GM12878 (cell line): Measurements from ENCODE around the gene A3GALT2. TPM values are rescaled to one million over a fixed set of nuclear protein-coding genes. Genes with fewer than 3 reads are reported as not detected.

Source experiments
- ATAC-seq: fragments of 200-7000 bp; cut with Tn5 transposase; 3 replicates; pipeline ENCODE4 v1.9.1; 2020; ENCODE audit warnings: mild to moderate bottlenecking, moderate library complexity
- BruUV-seq: library from RNA; stranded (reverse); fragments of 400-500 nt; replicated peaks from 2 replicates; lab custom pipeline; 2021; lab: Mats Ljungman, UMichigan
- CTCF ChIA-PET: fragments of 300-600 bp; sonication (Branson Sonifier 250); formaldehyde crosslinking; extraction: SDS; loops from one replicate; lab custom pipeline; 2021; ENCODE audit warnings: inconsistent platforms; lab: Yijun Ruan, JAX
- POLR2A ChIA-PET: fragments of 350-600 bp; formaldehyde crosslinking; extraction: SDS; loops from one replicate; lab custom pipeline; 2021; ENCODE audit warnings: inconsistent platforms; lab: Charles Lee
- RAD21 ChIA-PET: fragments of 300-600 bp; sonication (Branson Sonifier 250); formaldehyde crosslinking; loops from one replicate; lab custom pipeline; 2023; ENCODE audit warnings: antibody characterized with exemption; ENCODE audit not compliant: unreplicated experiment; lab: Charles Lee
- SMC1A ChIA-PET: fragments of 300-600 bp; sonication (Branson Sonifier 250); formaldehyde crosslinking; loops from one replicate; lab custom pipeline; 2023; ENCODE audit not compliant: unreplicated experiment, uncharacterized antibody; lab: Charles Lee
- DNase-seq: peaks from one replicate; pipeline ENCODE4 v3.0.0-alpha.2; 2011; ENCODE audit warnings: low read depth, low spot score
- FAIRE-seq: peaks from 3 replicates; lab custom pipeline; 2011; peaks lifted over from hg19 to GRCh38; lab: Jason Lieb, UNC
- H2AFZ ChIP-seq: 2 replicates; pipeline ENCODE4 v1.6.0; 2011; ENCODE audit warnings: low read depth, low read length, control low read depth; ENCODE audit not compliant: control insufficient read depth
- H3K27ac ChIP-seq: 2 replicates; pipeline ENCODE4 v1.5.1; 2011; ENCODE audit warnings: control low read depth; ENCODE audit not compliant: control insufficient read depth, insufficient read depth
- H3K27me3 ChIP-seq, 2 experiments: replicated peaks in 1 of 2; 2 replicates each; pipeline versions ENCODE4 v1.6.0 to v1.6.1; 2011; ENCODE audit warnings: low read length in 1 of 2; ENCODE audit not compliant: control insufficient read depth in 2 of 2, insufficient read depth in 2 of 2
- H3K36me3 ChIP-seq, 2 experiments: 2 replicates each; pipeline ENCODE4 v1.5.1; 2011; ENCODE audit warnings: low read length in 1 of 2; ENCODE audit not compliant: control insufficient read depth in 2 of 2, insufficient read depth in 2 of 2
- H3K4me1 ChIP-seq: 2 replicates; pipeline ENCODE4 v1.6.1; 2011; ENCODE audit warnings: mild to moderate bottlenecking, low read length, moderate library complexity, mixed read lengths; ENCODE audit not compliant: control insufficient read depth, insufficient read depth
- H3K4me2 ChIP-seq: 2 replicates; pipeline ENCODE4 v1.6.0; 2011; ENCODE audit warnings: control low read depth; ENCODE audit not compliant: control insufficient read depth, insufficient read depth
- H3K4me3 ChIP-seq: fragments of 200-600 bp; sonication (generic); 2 replicates; pipeline ENCODE4 v1.5.1; 2016
- H3K79me2 ChIP-seq: 2 replicates; pipeline ENCODE4 v1.6.0; 2011; ENCODE audit warnings: low read length; ENCODE audit not compliant: control insufficient read depth, insufficient read depth
- H3K9ac ChIP-seq: 2 replicates; pipeline ENCODE4 v1.8.0; 2011; ENCODE audit warnings: low read length, control low read depth, mixed read lengths; ENCODE audit not compliant: control insufficient read depth, insufficient read depth
- H3K9me3 ChIP-seq: replicated peaks from 3 replicates; pipeline ENCODE4 v1.5.1; 2011; ENCODE audit warnings: mild to moderate bottlenecking, low read length; ENCODE audit not compliant: control insufficient read depth, insufficient read depth
- H4K20me1 ChIP-seq: 2 replicates; pipeline ENCODE4 v1.6.0; 2011; ENCODE audit not compliant: control insufficient read depth, insufficient read depth
- ATF7 ChIP-seq: fragments of 450-650 bp; IDR thresholded peaks from 2 replicates; pipeline ENCODE4 v1.6.1; 2016; ENCODE audit warnings: low read depth, mild to moderate bottlenecking
- BACH1 ChIP-seq: fragments of 450-650 bp; IDR thresholded peaks from 2 replicates; pipeline ENCODE4 v1.6.1; 2017; ENCODE audit warnings: mild to moderate bottlenecking, borderline replicate concordance
- BRCA1 ChIP-seq: IDR thresholded peaks from 2 replicates; pipeline ENCODE4 v1.6.1; 2011; ENCODE audit warnings: low read depth, low read length, improper control_type of control experiment
- PBX3 ChIP-seq: IDR thresholded peaks from 2 replicates; pipeline ENCODE4 v1.6.1; 2011; ENCODE audit warnings: mild to moderate bottlenecking, low read depth, low read length, moderate library complexity; ENCODE audit not compliant: insufficient replicate concordance
- POLR2AphosphoS2 ChIP-seq: IDR thresholded peaks from 2 replicates; pipeline ENCODE4 v1.6.1; 2011; ENCODE audit warnings: low read depth, mild to moderate bottlenecking, low read length, improper control_type of control experiment, moderate library complexity
- RB1 ChIP-seq: fragments of 450-650 bp; formaldehyde crosslinking; IDR thresholded peaks from 2 replicates; pipeline ENCODE4 v1.6.1; 2017; ENCODE audit warnings: mild to moderate bottlenecking, borderline replicate concordance
- RBBP5 ChIP-seq: fragments of 200-600 bp; sonication (generic); conservative IDR thresholded peaks from 2 replicates; pipeline ENCODE4 v1.6.1; 2016
- SPI1 ChIP-seq: IDR thresholded peaks from 2 replicates; pipeline ENCODE4 v1.6.1; 2011; ENCODE audit warnings: low read depth, mild to moderate bottlenecking, low read length, moderate library complexity, borderline replicate concordance; ENCODE audit not compliant: insufficient read depth
- USF1 ChIP-seq: IDR thresholded peaks from 2 replicates; pipeline ENCODE4 v1.6.1; 2011; ENCODE audit warnings: borderline replicate concordance, low read depth, mild to moderate bottlenecking, moderate library complexity, mixed read lengths, low read length; ENCODE audit not compliant: insufficient read depth; ENCODE audit errors: extremely low read length
- WGBS: methylation state at CpG from one replicate; pipeline ENCODE4 v1.1.6; 2016; ENCODE audit warnings: low lambda C conversion rate; ENCODE audit not compliant: insufficient replicate concordance, insufficient coverage; ENCODE audit errors: missing lambda C conversion rate; 5-methylcytosine and 5-hydroxymethylcytosine counted together
- in situ Hi-C: fragments of 300-500 bp; cut with MboI; formaldehyde crosslinking; loops from 9 replicates; pipeline ENCODE4 v1.14.3; 2018; ENCODE audit warnings: mixed read lengths
- intact Hi-C: fragments of 100-400 bp; cut with micrococcal nuclease; formaldehyde crosslinking; loops from one replicate; pipeline ENCODE4 v1.14.2; 2022; ENCODE audit not compliant: unreplicated experiment
- polyA plus RNA-seq, 11 experiments: library from polyadenylated mRNA; depleted of rRNA in 4 of 11; unstranded in 6 of 11; stranded (reverse) in 5 of 11; fragments of >200 nt; fragmentation: Nextera tagmentation in 4 of 11; fragmentation: Illumina TruSeq in 1 of 11; extraction: Ambion mirVana in 4 of 11; extraction: Trizol in 1 of 11; gene quantifications; 1 replicate in 1 of 11; 2 replicates in 10 of 11; pipeline versions ENCODE4 v1.2.1 to v1.2.3, GENCODE V29; 2011 to 2016; ENCODE audit warnings: inconsistent platforms in 2 of 11, missing spikeins in 2 of 11, low read depth in 1 of 11
- total RNA-seq, 4 experiments: library from RNA; depleted of rRNA in 3 of 4; stranded (reverse); fragments of >200 nt in 3 of 4; fragmentation: Illumina TruSeq in 1 of 4; extraction: Trizol in 1 of 4; gene quantifications; 2 replicates each; pipeline versions ENCODE4 v1.2.1 to v1.2.3, GENCODE V29; 2013 to 2021
- TF ChIP-seq, protein P1 (sequence below): fragments of 450-650 bp; IDR thresholded peaks from 2 replicates; pipeline ENCODE4 v1.6.1; 2017; ENCODE audit warnings: mild to moderate bottlenecking, moderate library complexity

Gene A3GALT2
- total and polyA plus RNA-seq, 10 of the 15 experiments (the other 5 are each of a cell fraction or from before 2014, with no cell fraction given) = not detected

GRCh38 chr1:33273406-33273805 is 47.5 kb downstream of the A3GALT2 start:
- POLR2A ChIA-PET = no interaction called here
- no peaks in the 10 kb centered on the region; a peak in 2 of 4 replicates for H3K36me3 ChIP-seq
- no peak for DNase-seq
- no peak for TF ChIP-seq USF1
- TF ChIP-seq RB1 = no peak
- peak; percentile 5; the same call in 1 of the 2 replicates for TF ChIP-seq SPI1
- no TSS peak for BruUV-seq
- no peaks in the 10 kb centered on the region for H3K27me3 ChIP-seq
- H3K4me1 ChIP-seq = peaks cover 6% of the 10 kb centered on the region
- intact Hi-C loops = no loop called here
- WGBS = 94% methylated on average over 3 of the region's 3 CpGs
- no peak overlapping the region for H3K4me2 ChIP-seq
- RAD21 ChIA-PET = no interaction called here
- H3K79me2 ChIP-seq = no peaks in the 10 kb centered on the region
- no peak for FAIRE-seq
- H3K9ac ChIP-seq = no peak overlapping the region
- no peaks in the 10 kb centered on the region for H3K9me3 ChIP-seq
- H2AFZ ChIP-seq = no peak overlapping the region
- ATAC-seq = peak; percentile 42; the same call in 1 of the 3 replicates
- in situ Hi-C loops = no loop called here
- no peak overlapping the region for H3K27ac ChIP-seq
- no peaks in the 10 kb centered on the region for H4K20me1 ChIP-seq
- H3K4me3 ChIP-seq = no peak overlapping the region
- SMC1A ChIA-PET = interaction anchor here (1.1 to 1.6 kb wide), 2 partner anchors 13 to 22 kb away, joined by 3 to 5 read pairs; no protein-coding TSS in a partner anchor
- CTCF ChIA-PET = no interaction called here

GRCh38 chr1:33272930-33273329 is 48.0 kb downstream of the A3GALT2 start:
- H3K79me2 ChIP-seq = no peaks in the 10 kb centered on the region
- no peak overlapping the region for H3K27ac ChIP-seq
- no peak overlapping the region for H3K4me3 ChIP-seq
- H3K27me3 ChIP-seq = no peaks in the 10 kb centered on the region
- H3K4me2 ChIP-seq = no peak overlapping the region
- RAD21 ChIA-PET = no interaction called here
- no TSS peak for BruUV-seq
- in situ Hi-C loops = no loop called here
- POLR2A ChIA-PET = no interaction called here
- no peak overlapping the region for H3K9ac ChIP-seq
- peaks cover 6% of the 10 kb centered on the region for H3K4me1 ChIP-seq
- CTCF ChIA-PET = no interaction called here
- no peak for ATAC-seq
- DNase-seq = no peak
- no peaks in the 10 kb centered on the region for H4K20me1 ChIP-seq
- H3K36me3 ChIP-seq = no peaks in the 10 kb centered on the region; a peak in 2 of 4 replicates
- 0% methylated on average over 1 of the region's 1 CpG for WGBS
- FAIRE-seq = no peak
- intact Hi-C loops = no loop called here
- SMC1A ChIA-PET = interaction anchor here (1.6 kb wide), 1 partner anchor 22 kb away, joined by 5 read pairs; no protein-coding TSS in a partner anchor
- no peaks in the 10 kb centered on the region for H3K9me3 ChIP-seq
- H2AFZ ChIP-seq = no peak overlapping the region
- TF ChIP-seq PBX3 (no peak), POLR2AphosphoS2 (no peak), BRCA1 (no peak), BACH1 (no peak), RBBP5 (no peak), ATF7 (no peak)
- TF ChIP-seq, protein P1, sequence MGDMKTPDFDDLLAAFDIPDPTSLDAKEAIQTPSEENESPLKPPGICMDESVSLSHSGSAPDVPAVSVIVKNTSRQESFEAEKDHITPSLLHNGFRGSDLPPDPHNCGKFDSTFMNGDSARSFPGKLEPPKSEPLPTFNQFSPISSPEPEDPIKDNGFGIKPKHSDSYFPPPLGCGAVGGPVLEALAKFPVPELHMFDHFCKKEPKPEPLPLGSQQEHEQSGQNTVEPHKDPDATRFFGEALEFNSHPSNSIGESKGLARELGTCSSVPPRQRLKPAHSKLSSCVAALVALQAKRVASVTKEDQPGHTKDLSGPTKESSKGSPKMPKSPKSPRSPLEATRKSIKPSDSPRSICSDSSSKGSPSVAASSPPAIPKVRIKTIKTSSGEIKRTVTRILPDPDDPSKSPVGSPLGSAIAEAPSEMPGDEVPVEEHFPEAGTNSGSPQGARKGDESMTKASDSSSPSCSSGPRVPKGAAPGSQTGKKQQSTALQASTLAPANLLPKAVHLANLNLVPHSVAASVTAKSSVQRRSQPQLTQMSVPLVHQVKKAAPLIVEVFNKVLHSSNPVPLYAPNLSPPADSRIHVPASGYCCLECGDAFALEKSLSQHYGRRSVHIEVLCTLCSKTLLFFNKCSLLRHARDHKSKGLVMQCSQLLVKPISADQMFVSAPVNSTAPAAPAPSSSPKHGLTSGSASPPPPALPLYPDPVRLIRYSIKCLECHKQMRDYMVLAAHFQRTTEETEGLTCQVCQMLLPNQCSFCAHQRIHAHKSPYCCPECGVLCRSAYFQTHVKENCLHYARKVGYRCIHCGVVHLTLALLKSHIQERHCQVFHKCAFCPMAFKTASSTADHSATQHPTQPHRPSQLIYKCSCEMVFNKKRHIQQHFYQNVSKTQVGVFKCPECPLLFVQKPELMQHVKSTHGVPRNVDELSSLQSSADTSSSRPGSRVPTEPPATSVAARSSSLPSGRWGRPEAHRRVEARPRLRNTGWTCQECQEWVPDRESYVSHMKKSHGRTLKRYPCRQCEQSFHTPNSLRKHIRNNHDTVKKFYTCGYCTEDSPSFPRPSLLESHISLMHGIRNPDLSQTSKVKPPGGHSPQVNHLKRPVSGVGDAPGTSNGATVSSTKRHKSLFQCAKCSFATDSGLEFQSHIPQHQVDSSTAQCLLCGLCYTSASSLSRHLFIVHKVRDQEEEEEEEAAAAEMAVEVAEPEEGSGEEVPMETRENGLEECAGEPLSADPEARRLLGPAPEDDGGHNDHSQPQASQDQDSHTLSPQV = no peak
